ENCODE data around the gene ADCY6. TPM values are rescaled to one million over a fixed set of nuclear protein-coding genes. Genes with fewer than 3 reads are reported as not detected.
A peak's percentile ranks its signal among the peaks of the same experiment; 100 is the strongest.

The ADCY6 gene
- polyA plus RNA-seq, 1 experiment = 37.9 TPM

- CTCF ChIA-PET = interaction anchor here (0.7 to 7.1 kb wide), 30 partner anchors 8 to 998 kb away, joined by 3 to 78 read pairs (median 4); partner anchors contain the start of genes CCNT1, DDX23 and WNT1
- POLR2A ChIA-PET = interaction anchor here (0.6 to 1.0 kb wide), 3 partner anchors 26 to 361 kb away, joined by 5 to 6 read pairs (median 5); partner anchors contain the start of gene ADCY6
Observed at GRCh38 chr12:48815126-48816110, 26.5 kb upstream of the ADCY6 start.

GRCh38 chr12:48814262-48815125 lies 25.6 kb upstream of the ADCY6 start:
- ChIA-PET CTCF (interaction anchor here (0.6 to 7.1 kb wide), 33 partner anchors 9 to 997 kb away, joined by 3 to 78 read pairs (median 4); partner anchors contain the start of genes ADCY6, CCNT1, DDX23 and WNT1), POLR2A (interaction anchor here (0.6 to 0.7 kb wide), 2 partner anchors 25 to 360 kb away, joined by 5 to 6 read pairs; no protein-coding TSS in a partner anchor)

More at GRCh38 chr12:48815126-48816110, 26.5 kb upstream of the ADCY6 start:
- H3K36me3 ChIP-seq (ENCODE audit: control insufficient read depth, insufficient read depth, low read length) = no peaks in the 10 kb centered on the region
- H3K4me3 ChIP-seq (ENCODE audit: low read depth, low read length) = peak overlapping the region; percentile 74
- TF ChIP-seq CTCF (IDR thresholded peaks at IDR 0.05; ENCODE audit: insufficient read depth, low read depth, low read length) = no peak
- DNase-seq (ENCODE audit: low read depth) = peak; percentile 35
- H3K27me3 ChIP-seq (ENCODE audit: control insufficient read depth, insufficient read depth, low read length) = no peaks in the 10 kb centered on the region

GRCh38 chr12:48813465-48814261 lies 24.8 kb upstream of the ADCY6 start:
- Histone ChIP-seq H3K36me3 (ENCODE audit: control insufficient read depth, insufficient read depth, low read length) (no peaks in the 10 kb centered on the region), H3K4me3 (ENCODE audit: low read depth, low read length) (peak overlapping the region; percentile 74), H3K27me3 (ENCODE audit: control insufficient read depth, insufficient read depth, low read length) (no peaks in the 10 kb centered on the region)
- ChIA-PET CTCF (interaction anchor here (0.6 to 7.1 kb wide), 19 partner anchors 9 to 876 kb away, joined by 3 to 78 read pairs (median 5); partner anchors contain the start of genes ADCY6 and DDX23), POLR2A (no interaction called here)
- TF ChIP-seq CTCF (IDR thresholded peaks at IDR 0.05; ENCODE audit: insufficient read depth, low read depth, low read length) = peak; percentile 24
- no peak for DNase-seq (ENCODE audit: low read depth)

More at GRCh38 chr12:48814262-48815125, 25.6 kb upstream of the ADCY6 start:
- Histone ChIP-seq H3K36me3 (ENCODE audit: control insufficient read depth, insufficient read depth, low read length) (no peaks in the 10 kb centered on the region), H3K4me3 (ENCODE audit: low read depth, low read length) (peak overlapping the region; percentile 74), H3K27me3 (ENCODE audit: control insufficient read depth, insufficient read depth, low read length) (no peaks in the 10 kb centered on the region)
- peak; percentile 31 for DNase-seq (ENCODE audit: low read depth)
- peak; percentile 82 for TF ChIP-seq CTCF (IDR thresholded peaks at IDR 0.05; ENCODE audit: insufficient read depth, low read depth, low read length)

DNA sequence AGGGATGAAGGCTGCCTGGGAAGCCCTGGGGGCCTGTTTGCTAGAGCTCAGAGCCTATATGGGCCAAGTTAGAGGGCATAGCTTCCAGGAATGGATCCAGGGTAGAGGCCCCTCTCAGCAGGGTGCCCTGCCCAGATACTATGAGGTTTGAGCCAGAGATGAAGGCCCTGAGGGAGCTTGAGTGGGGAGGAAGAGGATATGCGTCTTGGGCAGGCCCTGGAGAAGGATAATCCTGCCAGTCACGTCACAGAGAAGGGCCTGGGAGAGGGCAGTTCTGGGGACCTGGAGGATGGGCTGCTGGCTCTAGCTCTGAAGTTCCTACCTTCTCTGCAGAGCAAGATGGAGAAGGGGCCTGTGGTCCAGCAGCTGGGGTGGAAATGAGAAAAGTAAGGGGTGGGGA lies 23.5 kb upstream of the ADCY6 start:
- TF ChIP-seq CTCF (IDR thresholded peaks at IDR 0.05; ENCODE audit: insufficient read depth, low read depth, low read length) = no peak
- CTCF ChIA-PET = interaction anchor here (0.7 to 7.1 kb wide), 6 partner anchors 18 to 184 kb away, joined by 3 to 78 read pairs (median 4); no protein-coding TSS in a partner anchor
- DNase-seq (ENCODE audit: low read depth) = no peak
- Histone ChIP-seq H3K36me3 (ENCODE audit: control insufficient read depth, insufficient read depth, low read length) (no peaks in the 10 kb centered on the region), H3K27me3 (ENCODE audit: control insufficient read depth, insufficient read depth, low read length) (no peaks in the 10 kb centered on the region), H3K4me3 (ENCODE audit: low read depth, low read length) (no peak overlapping the region)
- POLR2A ChIA-PET = no interaction called here

All from BJ (cell line).